Natural killer cell (primary cell): Measurements from ENCODE around the gene PHF5A. TPM values are rescaled to one million over a fixed set of nuclear protein-coding genes. Genes with fewer than 3 reads are reported as not detected.

Source experiments
- ATAC-seq, 3 donors: fragments of 150-1000 bp in 2 of 3; fragments of 200-7000 bp in 1 of 3; cut with Tn5 transposase; 1 replicate in 1 of 3; 2 replicates in 2 of 3; pipeline ENCODE4 v1.10.0; 2021; ENCODE audit warnings: mild to moderate bottlenecking in 2 of 3, moderate library complexity in 2 of 3
- DNase-seq, 2 donors: peaks; one replicate each; pipeline versions ENCODE4 v3.0.0 to v3.0.0-alpha.2; 2013 to 2021; ENCODE audit warnings: mixed read lengths in 1 of 2
- H3K27ac ChIP-seq: one replicate; pipeline ENCODE4 v1.5.1; 2013; ENCODE audit warnings: mild to moderate bottlenecking, low read length
- H3K27me3 ChIP-seq: one replicate; pipeline ENCODE4 v1.6.1; 2013; ENCODE audit warnings: low read length; ENCODE audit not compliant: control insufficient read depth, insufficient read depth
- H3K36me3 ChIP-seq: one replicate; pipeline ENCODE4 v1.6.1; 2013; ENCODE audit warnings: low read length; ENCODE audit not compliant: control insufficient read depth, insufficient read depth
- H3K4me1 ChIP-seq: one replicate; pipeline ENCODE4 v1.6.1; 2013; ENCODE audit warnings: low read length; ENCODE audit not compliant: control insufficient read depth, insufficient read depth
- H3K4me3 ChIP-seq: one replicate; pipeline ENCODE4 v1.5.1; 2013; ENCODE audit warnings: low read length
- H3K9me3 ChIP-seq: one replicate; pipeline ENCODE4 v1.6.1; 2013; ENCODE audit warnings: low read length; ENCODE audit not compliant: control insufficient read depth, insufficient read depth
- H3K27ac Mint-ChIP-seq, 2 donors: one replicate each; pipeline ENCODE4 v1.8.0; 2022; ENCODE audit warnings: mild to moderate bottlenecking in 2 of 2, mixed read lengths in 2 of 2, moderate library complexity in 1 of 2
- H3K27me3 Mint-ChIP-seq, 2 donors: one replicate each; pipeline ENCODE4 v1.8.0; 2022; ENCODE audit warnings: low read depth in 2 of 2, mixed read lengths in 2 of 2
- H3K36me3 Mint-ChIP-seq: one replicate; pipeline ENCODE4 v1.8.0; 2022; ENCODE audit warnings: mixed read lengths
- H3K4me1 Mint-ChIP-seq, 2 donors: one replicate each; pipeline ENCODE4 v1.8.0; 2022; ENCODE audit warnings: mixed read lengths in 2 of 2
- H3K4me3 Mint-ChIP-seq: one replicate; pipeline ENCODE4 v1.8.0; 2022; ENCODE audit warnings: mild to moderate bottlenecking, moderate library complexity, mixed read lengths
- H3K9me3 Mint-ChIP-seq, 2 donors: one replicate each; pipeline ENCODE4 v1.8.0; 2022; ENCODE audit warnings: mixed read lengths in 2 of 2
- CTCF ChIP-seq: fragments of 200-600 bp; IDR thresholded peaks from one replicate; pipeline ENCODE4 v1.8.0; 2022; ENCODE audit warnings: antibody characterized with exemption
- WGBS: methylation state at CpG from one replicate; pipeline ENCODE4 v1.1.7; 2013; ENCODE audit warnings: missing lambda C conversion rate; ENCODE audit not compliant: insufficient coverage; 5-methylcytosine and 5-hydroxymethylcytosine counted together
- intact Hi-C: fragments of 100-400 bp; cut with micrococcal nuclease; formaldehyde crosslinking; loops from one replicate; pipeline ENCODE4 v1.14.2; 2022
- total RNA-seq, 4 donors: library from RNA; stranded (reverse); fragments of 120-200 nt in 1 of 4; gene quantifications; one replicate each; pipeline versions ENCODE4 v1.2.3 to v1.2.4, GENCODE V29; 2013 to 2022

PHF5A gene
- total RNA-seq, 3 donors from 2014 or later (not counting 1 experiment from before 2014, with no cell fraction given), result 31.8 to 41.8 (median 37.6) TPM

- ATAC-seq (no peak), DNase-seq (no peak)
- H3K36me3 Mint-ChIP-seq, result no peaks in the 10 kb centered on the region
- peaks cover 22% of the 10 kb centered on the region for H3K36me3 ChIP-seq
- peaks cover 0 to 5% of the 10 kb centered on the region in 2 donors for H3K4me1 Mint-ChIP-seq
- intact Hi-C loops, result no loop called here
- no peak overlapping the region for H3K4me3 Mint-ChIP-seq
- H3K27ac ChIP-seq, result no peak overlapping the region
- 86% methylated on average over 5 of the region's 7 CpGs for WGBS
- no peaks in the 10 kb centered on the region for H3K27me3 ChIP-seq
- no peaks in the 10 kb centered on the region for H3K4me1 ChIP-seq
- no peaks in the 10 kb centered on the region for H3K27me3 Mint-ChIP-seq
- TF ChIP-seq CTCF, result no peak
- peak overlapping the region; percentile 12 to 46 for H3K27ac Mint-ChIP-seq
- no peaks in the 10 kb centered on the region for H3K9me3 ChIP-seq
- H3K4me3 ChIP-seq, result no peak overlapping the region
- H3K9me3 Mint-ChIP-seq, result no peaks in the 10 kb centered on the region
Observed at GRCh38 chr22:41458161-41458728, 10.2 kb downstream of the PHF5A start.

- H3K36me3 ChIP-seq, result no peaks in the 10 kb centered on the region
- TF ChIP-seq CTCF, result no peak
- H3K27ac Mint-ChIP-seq, result peak overlapping the region; percentile 93 to 99
- no peaks in the 10 kb centered on the region for H3K27me3 ChIP-seq
- ATAC-seq (peak; percentile 62 to 81 (median 70)), DNase-seq (peak; percentile 81 to 96)
- peaks cover 30 to 41% of the 10 kb centered on the region in 2 donors for H3K4me1 Mint-ChIP-seq
- H3K27me3 Mint-ChIP-seq, result no peaks in the 10 kb centered on the region
- H3K4me3 ChIP-seq, result peak overlapping the region; percentile 91
- H3K4me1 ChIP-seq, result peaks cover 31% of the 10 kb centered on the region
- H3K36me3 Mint-ChIP-seq, result no peaks in the 10 kb centered on the region
- H3K27ac ChIP-seq, result peak overlapping the region; percentile 100
- WGBS, result 0% methylated on average over 26 of the region's 28 CpGs
- H3K4me3 Mint-ChIP-seq, result peak overlapping the region; percentile 93
- no peaks in the 10 kb centered on the region for H3K9me3 Mint-ChIP-seq
- intact Hi-C loops, result loop anchor here (1.0 kb wide), 1 partner anchor 21 kb away; the partner anchor contains the start of gene ACO2
- H3K9me3 ChIP-seq, result no peaks in the 10 kb centered on the region
Observed at GRCh38 chr22:41448189-41448808, 20.2 kb downstream of the PHF5A start.

- under 1% methylated on average over 61 of the region's 63 CpGs for WGBS
- H3K4me3 ChIP-seq, result peak overlapping the region; percentile 91
Observed at GRCh38 chr22:41447435-41448188, 20.9 kb downstream of the PHF5A start.

More at GRCh38 chr22:41447435-41448188, 20.9 kb downstream of the PHF5A start:
- H3K36me3 Mint-ChIP-seq, result no peaks in the 10 kb centered on the region
- H3K27me3 Mint-ChIP-seq, result no peaks in the 10 kb centered on the region
- H3K4me1 ChIP-seq, result peaks cover 31% of the 10 kb centered on the region
- H3K4me3 Mint-ChIP-seq, result peak overlapping the region; percentile 93
- no peaks in the 10 kb centered on the region for H3K27me3 ChIP-seq
- H3K36me3 ChIP-seq, result no peaks in the 10 kb centered on the region
- peak in 1 of 3 donors; percentile 5 for ATAC-seq
- peak; percentile 49 to 76 for DNase-seq
- H3K27ac Mint-ChIP-seq, result peak overlapping the region; percentile 93 to 99
- peaks cover 30 to 48% of the 10 kb centered on the region in 2 donors for H3K4me1 Mint-ChIP-seq
- no peaks in the 10 kb centered on the region for H3K9me3 ChIP-seq
- no peaks in the 10 kb centered on the region for H3K9me3 Mint-ChIP-seq
- peak overlapping the region; percentile 100 for H3K27ac ChIP-seq
- intact Hi-C loops, result loop anchor here (1.0 to 2.0 kb wide), 2 partner anchors 22 to 43 kb away; partner anchors contain the start of gene ACO2
- TF ChIP-seq CTCF, result no peak
